Breast epithelium (tissue), 3 donors: ENCODE results near the gene VANGL1.

ENCODE experiments used
- CTCF ChIP-seq, 3 donors: fragments of 450-650 bp; IDR thresholded peaks; one replicate each; pipeline ENCODE4 v1.5.1; 2016 to 2017; ENCODE audit warnings: antibody characterized with exemption in 3 of 3, mild to moderate bottlenecking in 3 of 3, moderate library complexity in 3 of 3
- POLR2A ChIP-seq: fragments of 450-650 bp; IDR thresholded peaks from one replicate; pipeline ENCODE4 v1.6.1; 2016; ENCODE audit warnings: antibody characterized with exemption, mild to moderate bottlenecking, moderate library complexity
- POLR2AphosphoS5 ChIP-seq, 3 donors: sonication (generic); formaldehyde crosslinking; IDR thresholded peaks; one replicate each; pipeline ENCODE4 v1.6.1; 2017; ENCODE audit warnings: antibody characterized with exemption in 3 of 3

- TF ChIP-seq CTCF (IDR thresholded peaks at IDR 0.05) (no peak), POLR2A (no peak), POLR2AphosphoS5 (IDR thresholded peaks at IDR 0.05) (no peak)
Measured at GRCh38 chr1:115656461-115657077, 14.8 kb downstream of the VANGL1 start.
